GM12892 (cell line): ENCODE measurements around the gene UNKL.

Experiments
- DNase-seq: peaks from one replicate; pipeline ENCODE4 v3.0.0; 2011; ENCODE audit not compliant: insufficient read length
- FAIRE-seq: peaks from 2 replicates; lab custom pipeline; 2011; peaks lifted over from hg19 to GRCh38; lab: Jason Lieb, UNC
- POLR2A ChIP-seq: IDR thresholded peaks from 2 replicates; pipeline ENCODE4 v1.6.1; 2011; ENCODE audit warnings: low read depth, low read length, control low read depth
- POLR2AphosphoS5 ChIP-seq: IDR thresholded peaks from 2 replicates; pipeline ENCODE4 v1.6.1; 2011; ENCODE audit warnings: low read depth, low read length, control low read depth
- TAF1 ChIP-seq: IDR thresholded peaks from 2 replicates; pipeline ENCODE4 v1.6.1; 2011; ENCODE audit warnings: low read depth, mild to moderate bottlenecking, control low read depth, low read length, borderline replicate concordance

The UNKL gene

GRCh38 chr16:1375741-1376410 lies 38.6 kb downstream of the UNKL start:
- FAIRE-seq (no peak), DNase-seq (no peak)
- TF ChIP-seq POLR2A (no peak; the same call in 1 of the 2 replicates), TAF1 (no peak), POLR2AphosphoS5 (no peak)

- TF ChIP-seq POLR2AphosphoS5 (no peak), TAF1 (no peak), POLR2A (no peak)
- FAIRE-seq (no peak), DNase-seq (no peak)
Measured at GRCh38 chr16:1375298-1375640, 39.2 kb downstream of the UNKL start.

DNA sequence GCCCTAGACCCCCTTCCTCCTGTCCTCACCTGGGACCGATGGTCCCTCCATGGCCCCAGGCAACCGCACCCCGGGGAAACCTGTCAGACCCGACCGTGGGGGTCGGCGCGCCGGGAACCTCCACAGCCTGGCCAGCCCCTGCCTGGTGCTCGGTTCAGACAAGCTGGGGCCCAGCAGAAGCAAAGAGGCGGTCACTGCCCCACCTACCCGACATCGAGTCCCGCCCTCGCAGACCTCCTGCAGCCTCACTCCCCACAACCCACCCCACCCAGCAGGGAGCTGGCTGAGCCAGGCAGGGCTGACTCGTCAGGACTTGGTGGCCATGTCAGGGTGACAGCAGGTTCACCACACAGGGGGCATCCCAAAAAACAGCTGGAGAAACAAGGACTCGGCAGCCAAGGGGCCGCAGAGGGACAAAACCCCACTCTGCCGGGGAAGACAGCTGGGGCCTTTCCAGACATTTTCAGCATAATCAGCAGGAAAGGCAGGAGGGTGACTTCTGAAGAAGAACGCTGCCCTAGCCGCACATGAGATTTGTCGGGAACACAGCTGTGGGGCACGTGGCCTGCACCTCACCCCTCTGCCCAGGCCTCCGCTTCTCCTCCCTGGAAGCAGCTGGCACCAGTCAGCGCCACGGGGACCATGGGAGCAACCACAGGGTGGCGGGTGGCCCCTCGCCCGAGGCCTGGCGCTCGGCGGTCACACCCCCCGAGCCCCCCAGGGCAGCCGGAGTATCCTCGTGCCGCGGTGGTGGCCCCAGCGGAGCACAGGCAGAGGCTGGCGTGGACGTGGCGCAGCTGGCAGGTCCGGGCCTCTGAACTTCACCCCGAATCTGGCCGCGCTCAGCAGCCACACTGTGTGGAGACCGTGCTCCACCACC lies 39.8 kb downstream of the UNKL start:
- DNase-seq (no peak), FAIRE-seq (no peak)
- no peak for TF ChIP-seq POLR2A
- TF ChIP-seq TAF1, result no peak
- TF ChIP-seq POLR2AphosphoS5, result no peak

DNA sequence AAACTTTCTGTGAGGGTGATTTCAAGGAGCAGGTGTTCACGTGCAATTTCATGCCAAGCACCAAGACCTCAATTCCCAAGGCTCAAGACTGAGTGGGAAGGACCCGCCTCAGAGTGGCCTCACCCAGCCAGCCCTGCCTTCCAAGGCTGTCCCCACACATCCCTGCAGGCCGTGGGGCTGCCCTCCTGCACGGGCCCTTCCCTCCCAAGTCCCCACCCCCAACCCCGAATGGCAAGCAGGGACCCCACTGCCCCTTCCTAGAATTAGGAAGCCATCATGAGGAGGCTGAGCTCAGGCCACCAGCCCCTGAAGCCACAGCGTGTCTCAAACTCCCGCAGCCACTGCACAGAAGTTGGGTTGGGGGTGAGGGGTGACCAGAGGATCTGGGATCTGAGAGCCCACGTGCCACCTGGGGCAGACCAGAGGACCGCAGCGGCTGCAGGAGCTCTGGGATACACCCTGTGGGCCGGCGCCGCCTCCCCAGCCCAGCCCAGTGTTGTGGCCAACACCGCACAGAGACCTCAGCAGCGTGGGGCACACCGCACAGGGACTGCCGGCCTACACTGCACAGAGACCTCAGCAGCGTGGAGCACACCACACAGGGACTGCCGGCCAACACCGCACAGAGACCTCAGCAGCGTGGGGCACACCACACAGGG lies 42.1 kb downstream of the UNKL start:
- TF ChIP-seq POLR2AphosphoS5 (no peak), POLR2A (no peak), TAF1 (no peak)
- no peak for DNase-seq
- FAIRE-seq, result no peak

DNA sequence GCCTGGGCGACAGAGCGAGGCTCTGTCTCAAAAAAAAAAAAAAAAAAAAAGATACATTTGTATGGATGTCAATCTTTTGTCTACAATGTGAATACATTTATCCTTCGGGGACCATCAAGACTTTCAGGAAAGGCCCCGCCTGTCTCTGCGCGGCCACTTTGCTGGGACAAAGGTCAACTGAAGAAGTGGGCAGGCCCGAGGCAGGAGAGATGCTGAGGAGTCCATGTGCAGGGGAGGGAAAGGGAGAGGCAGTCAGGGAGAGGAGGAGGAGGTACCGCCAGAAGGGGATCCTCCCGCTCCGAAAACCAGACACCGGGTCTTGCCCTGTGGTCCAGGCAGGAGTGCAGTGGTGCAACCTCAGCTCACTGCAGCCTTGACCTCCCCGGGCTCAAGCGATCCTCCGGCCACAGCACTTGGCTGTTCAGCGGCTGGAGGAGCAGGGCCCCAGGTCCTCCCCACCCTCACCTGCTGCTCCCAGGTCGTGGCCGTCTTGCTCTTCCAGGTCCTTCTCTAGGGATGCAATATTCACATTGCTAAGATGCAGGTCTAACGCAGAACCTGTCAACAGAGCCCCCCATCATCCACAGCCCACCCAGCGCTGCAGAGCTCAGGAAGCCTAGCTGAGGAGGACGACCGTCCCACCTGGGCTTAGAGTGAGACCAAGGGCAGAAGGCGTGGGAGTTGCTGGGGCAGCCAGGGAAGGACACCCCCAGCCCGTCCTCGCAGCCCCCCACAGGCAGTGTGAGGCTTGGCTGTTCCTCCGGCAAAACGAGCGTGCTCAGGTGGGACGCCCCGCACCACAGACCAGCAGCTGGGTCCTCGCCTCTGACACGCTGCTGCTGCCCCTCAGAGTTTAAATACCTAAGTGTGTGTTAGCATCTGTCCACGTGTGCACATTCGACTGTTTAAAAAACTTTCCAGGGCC lies 43.2 kb downstream of the UNKL start:
- no peak for DNase-seq
- no peak for FAIRE-seq
- TF ChIP-seq POLR2AphosphoS5 (no peak), TAF1 (no peak), POLR2A (no peak)

GRCh38 chr16:1367486-1368174 lies 46.9 kb downstream of the UNKL start:
- TF ChIP-seq POLR2A (no peak), TAF1 (no peak), POLR2AphosphoS5 (no peak)
- FAIRE-seq (no peak), DNase-seq (no peak)

- FAIRE-seq, result no peak
- TF ChIP-seq TAF1, result no peak
- TF ChIP-seq POLR2AphosphoS5, result no peak
- no peak for TF ChIP-seq POLR2A
- DNase-seq, result no peak
Measured at GRCh38 chr16:1366712-1367299, 47.7 kb downstream of the UNKL start.

GRCh38 chr16:1366060-1366711 lies 48.3 kb downstream of the UNKL start:
- no peak for TF ChIP-seq POLR2A
- no peak for TF ChIP-seq TAF1
- no peak for TF ChIP-seq POLR2AphosphoS5
- FAIRE-seq, result no peak
- no peak for DNase-seq

GRCh38 chr16:1364510-1364909 lies 50.0 kb downstream of the UNKL start:
- FAIRE-seq (no peak), DNase-seq (no peak)
- no peak for TF ChIP-seq POLR2AphosphoS5
